Measurements from ENCODE around the gene RELT. TPM values are rescaled to one million over a fixed set of nuclear protein-coding genes. Genes with fewer than 3 reads are reported as not detected.

Gene RELT
- total and polyA plus RNA-seq, 3 experiments from 2014 or later = 7.5 to 23.4 (median 23.4) TPM

- no peaks in the 10 kb centered on the region for H3K36me3 ChIP-seq (ENCODE audit: insufficient read depth, low read length)
- peak; percentile 25 to 74 (median 68) for DNase-seq
- no peak overlapping the region for H3K4me3 Mint-ChIP-seq
- POLR2A ChIA-PET = interaction anchor here (0.6 to 1.4 kb wide), 3 partner anchors 43 to 820 kb away, joined by 3 to 5 read pairs (median 3); no protein-coding TSS in a partner anchor
- no peaks in the 10 kb centered on the region for H3K36me3 Mint-ChIP-seq
- H3K27ac Mint-ChIP-seq = peak overlapping the region in 5 of 8 donors; percentile 43 to 83 (median 50)
- CTCF ChIA-PET = interaction anchor here (0.8 to 8.9 kb wide), 36 partner anchors 9 to 393 kb away, joined by 3 to 190 read pairs (median 5); partner anchors contain the start of genes ARHGEF17 and RELT
- H3K27me3 ChIP-seq (ENCODE audit: insufficient read depth, low read length, poor library complexity, severe bottlenecking) = no peaks in the 10 kb centered on the region
- no peaks in the 10 kb centered on the region for H3K4me1 ChIP-seq (ENCODE audit: insufficient read depth, low read length)
- H3K9me3 ChIP-seq (ENCODE audit: low read length) = no peaks in the 10 kb centered on the region
- H3K9me3 Mint-ChIP-seq = no peaks in the 10 kb centered on the region
- H3K4me1 Mint-ChIP-seq = peaks cover 4 to 6% (median 4%) of the 10 kb centered on the region in 3 donors
- peaks cover 3 to 10% of the 10 kb centered on the region in 2 donors for H3K27me3 Mint-ChIP-seq
- H3K27ac ChIP-seq (ENCODE audit: low read depth, low read length) = no peak overlapping the region
- H3K4me3 ChIP-seq (ENCODE audit: low read length) = no peak overlapping the region
Measured at GRCh38 chr11:73350908-73351636, 25.1 kb upstream of the RELT start.

GRCh38 chr11:73353422-73353821 is 22.8 kb upstream of the RELT start:
- H3K4me1 ChIP-seq (ENCODE audit: insufficient read depth, low read length) = no peaks in the 10 kb centered on the region
- Mint-ChIP-seq H3K27me3 (peaks cover 0 to 3% of the 10 kb centered on the region in 2 donors), H3K36me3 (no peaks in the 10 kb centered on the region), H3K9me3 (no peaks in the 10 kb centered on the region), H3K27ac (no peak overlapping the region), H3K4me3 (no peak overlapping the region), H3K4me1 (peaks cover 4 to 6% (median 4%) of the 10 kb centered on the region in 3 donors)
- H3K27ac ChIP-seq (ENCODE audit: low read depth, low read length) = no peak overlapping the region
- DNase-seq = no peak
- ChIA-PET CTCF (interaction anchor here (1.2 to 8.9 kb wide), 3 partner anchors 12 to 43 kb away, joined by 3 to 190 read pairs (median 119); no protein-coding TSS in a partner anchor), POLR2A (no interaction called here)
- H3K9me3 ChIP-seq (ENCODE audit: low read length) = no peaks in the 10 kb centered on the region
- no peaks in the 10 kb centered on the region for H3K36me3 ChIP-seq (ENCODE audit: insufficient read depth, low read length)
- no peak overlapping the region for H3K4me3 ChIP-seq (ENCODE audit: low read length)
- H3K27me3 ChIP-seq (ENCODE audit: insufficient read depth, low read length, poor library complexity, severe bottlenecking) = no peaks in the 10 kb centered on the region

- H3K4me3 ChIP-seq (ENCODE audit: low read length) = no peak overlapping the region
- H3K36me3 Mint-ChIP-seq = no peaks in the 10 kb centered on the region
- H3K27ac Mint-ChIP-seq = peak overlapping the region in 1 of 8 donors; percentile 31
- no peaks in the 10 kb centered on the region for H3K9me3 Mint-ChIP-seq
- no peak for DNase-seq
- H3K27ac ChIP-seq (ENCODE audit: low read depth, low read length) = no peak overlapping the region
- ChIA-PET CTCF (interaction anchor here (1.2 to 8.9 kb wide), 4 partner anchors 11 to 305 kb away, joined by 3 to 190 read pairs (median 62); no protein-coding TSS in a partner anchor), POLR2A (no interaction called here)
- H3K4me1 ChIP-seq (ENCODE audit: insufficient read depth, low read length) = no peaks in the 10 kb centered on the region
- no peaks in the 10 kb centered on the region for H3K36me3 ChIP-seq (ENCODE audit: insufficient read depth, low read length)
- H3K27me3 ChIP-seq (ENCODE audit: insufficient read depth, low read length, poor library complexity, severe bottlenecking) = no peaks in the 10 kb centered on the region
- no peaks in the 10 kb centered on the region for H3K9me3 ChIP-seq (ENCODE audit: low read length)
- peaks cover 0 to 2% of the 10 kb centered on the region in 2 donors for H3K27me3 Mint-ChIP-seq
- H3K4me1 Mint-ChIP-seq = peaks cover 4 to 6% (median 4%) of the 10 kb centered on the region in 3 donors
- H3K4me3 Mint-ChIP-seq = no peak overlapping the region
Measured at GRCh38 chr11:73355109-73355508, 21.1 kb upstream of the RELT start.

GRCh38 chr11:73356979-73357860 is 19.0 kb upstream of the RELT start:
- CTCF ChIA-PET = interaction anchor here (1.6 to 1.8 kb wide), 3 partner anchors 8 to 36 kb away, joined by 3 to 8 read pairs (median 4); no protein-coding TSS in a partner anchor
- DNase-seq = no peak
- H3K27ac ChIP-seq (ENCODE audit: low read depth, low read length) = no peak overlapping the region
- no peaks in the 10 kb centered on the region for H3K4me1 ChIP-seq (ENCODE audit: insufficient read depth, low read length)
- POLR2A ChIA-PET = no interaction called here
- no peaks in the 10 kb centered on the region for H3K4me1 Mint-ChIP-seq
- no peak overlapping the region for H3K27ac Mint-ChIP-seq
- no peaks in the 10 kb centered on the region for H3K27me3 ChIP-seq (ENCODE audit: insufficient read depth, low read length, poor library complexity, severe bottlenecking)
- no peak overlapping the region for H3K4me3 ChIP-seq (ENCODE audit: low read length)
- H3K9me3 ChIP-seq (ENCODE audit: low read length) = no peaks in the 10 kb centered on the region
- no peaks in the 10 kb centered on the region for H3K36me3 Mint-ChIP-seq
- H3K27me3 Mint-ChIP-seq = no peaks in the 10 kb centered on the region
- H3K36me3 ChIP-seq (ENCODE audit: insufficient read depth, low read length) = no peaks in the 10 kb centered on the region
- H3K4me3 Mint-ChIP-seq = no peak overlapping the region
- H3K9me3 Mint-ChIP-seq = no peaks in the 10 kb centered on the region

- Histone ChIP-seq H3K36me3 (ENCODE audit: insufficient read depth, low read length) (no peaks in the 10 kb centered on the region), H3K4me3 (ENCODE audit: low read length) (no peak overlapping the region), H3K27me3 (ENCODE audit: insufficient read depth, low read length, poor library complexity, severe bottlenecking) (no peaks in the 10 kb centered on the region), H3K27ac (ENCODE audit: low read depth, low read length) (no peak overlapping the region), H3K9me3 (ENCODE audit: low read length) (no peaks in the 10 kb centered on the region), H3K4me1 (ENCODE audit: insufficient read depth, low read length) (no peaks in the 10 kb centered on the region)
- no peaks in the 10 kb centered on the region for H3K36me3 Mint-ChIP-seq
- DNase-seq = no peak
- peak overlapping the region in 1 of 8 donors; percentile 14 for H3K27ac Mint-ChIP-seq
- no peaks in the 10 kb centered on the region for H3K4me1 Mint-ChIP-seq
- H3K27me3 Mint-ChIP-seq = no peaks in the 10 kb centered on the region
- no peak overlapping the region for H3K4me3 Mint-ChIP-seq
- H3K9me3 Mint-ChIP-seq = no peaks in the 10 kb centered on the region
- POLR2A ChIA-PET = no interaction called here
- CTCF ChIA-PET = interaction anchor here (1.7 to 1.8 kb wide), 2 partner anchors 7 to 35 kb away, joined by 4 to 8 read pairs; no protein-coding TSS in a partner anchor
Measured at GRCh38 chr11:73358071-73358470, 18.1 kb upstream of the RELT start.

GRCh38 chr11:73359341-73359740 is 16.9 kb upstream of the RELT start:
- no peaks in the 10 kb centered on the region for H3K36me3 ChIP-seq (ENCODE audit: insufficient read depth, low read length)
- H3K9me3 ChIP-seq (ENCODE audit: low read length) = no peaks in the 10 kb centered on the region
- DNase-seq = no peak
- Mint-ChIP-seq H3K4me3 (no peak overlapping the region), H3K36me3 (no peaks in the 10 kb centered on the region), H3K27me3 (no peaks in the 10 kb centered on the region), H3K27ac (no peak overlapping the region), H3K4me1 (no peaks in the 10 kb centered on the region), H3K9me3 (no peaks in the 10 kb centered on the region)
- no peak overlapping the region for H3K27ac ChIP-seq (ENCODE audit: low read depth, low read length)
- ChIA-PET POLR2A (no interaction called here), CTCF (interaction anchor here (0.6 to 14.5 kb wide), 3 partner anchors 7 to 301 kb away, joined by 3 to 119 read pairs (median 3); no protein-coding TSS in a partner anchor)
- no peaks in the 10 kb centered on the region for H3K4me1 ChIP-seq (ENCODE audit: insufficient read depth, low read length)
- H3K27me3 ChIP-seq (ENCODE audit: insufficient read depth, low read length, poor library complexity, severe bottlenecking) = no peaks in the 10 kb centered on the region
- no peak overlapping the region for H3K4me3 ChIP-seq (ENCODE audit: low read length)

GRCh38 chr11:73359930-73360742 is 16.1 kb upstream of the RELT start:
- H3K36me3 Mint-ChIP-seq = no peaks in the 10 kb centered on the region
- CTCF ChIA-PET = interaction anchor here (0.6 to 14.5 kb wide), 5 partner anchors 8 to 301 kb away, joined by 3 to 119 read pairs (median 3); no protein-coding TSS in a partner anchor
- no peaks in the 10 kb centered on the region for H3K27me3 Mint-ChIP-seq
- Histone ChIP-seq H3K36me3 (ENCODE audit: insufficient read depth, low read length) (no peaks in the 10 kb centered on the region), H3K27ac (ENCODE audit: low read depth, low read length) (no peak overlapping the region), H3K9me3 (ENCODE audit: low read length) (no peaks in the 10 kb centered on the region), H3K27me3 (ENCODE audit: insufficient read depth, low read length, poor library complexity, severe bottlenecking) (no peaks in the 10 kb centered on the region), H3K4me1 (ENCODE audit: insufficient read depth, low read length) (no peaks in the 10 kb centered on the region), H3K4me3 (ENCODE audit: low read length) (no peak overlapping the region)
- peak overlapping the region in 4 of 8 donors; percentile 9 to 64 (median 52) for H3K27ac Mint-ChIP-seq
- H3K9me3 Mint-ChIP-seq = no peaks in the 10 kb centered on the region
- DNase-seq = no peak
- POLR2A ChIA-PET = interaction anchor here (0.5 to 0.7 kb wide), 2 partner anchors 9 to 81 kb away, joined by 3 to 5 read pairs; no protein-coding TSS in a partner anchor
- H3K4me1 Mint-ChIP-seq = peaks cover 0 to 2% (median 1%) of the 10 kb centered on the region in 3 donors
- no peak overlapping the region for H3K4me3 Mint-ChIP-seq

Data from CD8-positive, alpha-beta memory T cell (primary cell).